GM15510 (cell line): ENCODE data around the gene SEC14L1.

Source experiments
- POLR2A ChIP-seq: IDR thresholded peaks from 3 replicates; pipeline ENCODE4 v1.6.1; 2011; ENCODE audit warnings: borderline replicate concordance; ENCODE audit not compliant: insufficient read length; ENCODE audit errors: extremely low read depth

Gene SEC14L1

GRCh38 chr17:77130525-77130924 is 10.2 kb upstream of the SEC14L1 start:
- no peak for TF ChIP-seq POLR2A

GRCh38 chr17:77131904-77132303 is 8.9 kb upstream of the SEC14L1 start:
- no peak for TF ChIP-seq POLR2A

- TF ChIP-seq POLR2A = no peak
These were observed 8.2 kb upstream of the SEC14L1 start for GRCh38 chr17:77132411-77133086.

- no peak for TF ChIP-seq POLR2A
These were observed 7.6 kb upstream of the SEC14L1 start for GRCh38 chr17:77133087-77133638.

- no peak for TF ChIP-seq POLR2A
These were observed 4.4 kb upstream of the SEC14L1 start for GRCh38 chr17:77136420-77136767.

GRCh38 chr17:77137111-77137510 is 3.7 kb upstream of the SEC14L1 start:
- TF ChIP-seq POLR2A = no peak

- peak; percentile 85 for TF ChIP-seq POLR2A
These were observed 447 bp upstream of the SEC14L1 start for GRCh38 chr17:77140166-77140877.

- no peak for TF ChIP-seq POLR2A
These were observed 1.2 kb downstream of the SEC14L1 start for GRCh38 chr17:77141846-77142449.

DNA sequence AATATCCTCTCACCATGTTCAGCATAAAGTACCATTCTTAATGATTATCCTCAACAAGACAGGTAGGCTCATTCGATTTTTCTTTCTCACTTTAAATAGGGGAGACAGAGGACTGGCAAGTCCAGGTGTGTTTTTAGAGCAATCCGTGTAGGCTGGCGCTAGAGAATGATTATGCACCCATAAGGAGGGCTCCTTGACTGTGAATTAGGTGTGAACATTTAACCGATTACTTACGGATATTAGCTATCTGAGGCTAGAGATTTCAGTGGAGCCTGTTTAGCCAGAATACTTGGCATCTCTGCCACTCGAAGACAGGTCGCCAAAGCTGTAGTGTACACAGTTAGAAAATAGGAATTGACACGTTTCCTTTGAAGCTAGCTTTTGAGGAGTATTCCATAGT is 1.9 kb downstream of the SEC14L1 start:
- no peak for TF ChIP-seq POLR2A

DNA sequence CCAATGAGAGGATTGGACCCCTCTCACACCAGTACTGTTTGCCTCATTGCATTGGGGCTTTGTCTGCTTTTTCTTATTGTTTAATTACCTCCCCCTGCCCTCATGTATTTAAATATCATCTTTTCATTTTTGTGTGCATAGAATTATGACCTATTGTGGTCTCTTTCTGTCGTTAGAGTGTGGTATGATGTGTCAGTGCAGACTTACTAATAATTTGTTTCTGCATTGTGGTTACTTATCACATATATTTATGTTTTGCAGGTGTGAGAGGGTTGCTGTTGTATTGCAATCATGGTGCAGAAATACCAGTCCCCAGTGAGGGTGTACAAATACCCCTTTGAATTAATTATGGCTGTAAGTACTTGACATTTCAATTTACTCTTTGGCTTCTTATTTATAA is 2.5 kb downstream of the SEC14L1 start:
- no peak for TF ChIP-seq POLR2A

GRCh38 chr17:77144227-77144626 is 3.5 kb downstream of the SEC14L1 start:
- TF ChIP-seq POLR2A = no peak

DNA sequence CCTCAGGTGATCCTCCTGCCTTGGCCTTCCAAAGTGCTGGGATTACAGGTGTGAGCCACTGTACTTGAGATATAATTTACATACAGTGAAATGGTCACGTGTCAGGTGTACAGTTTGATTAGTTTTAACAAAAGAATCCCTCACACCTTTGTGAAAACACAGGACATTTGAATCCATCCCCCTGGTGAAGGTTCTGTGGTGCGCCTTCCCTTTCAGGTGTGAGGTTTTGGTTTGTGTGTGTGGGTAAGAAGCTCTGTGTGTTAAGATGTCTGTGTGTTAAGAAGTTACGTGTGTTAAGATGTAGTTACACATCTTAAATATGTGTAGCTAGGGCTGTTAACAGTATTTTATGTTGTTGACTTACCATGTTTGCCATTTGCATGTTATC is 4.4 kb downstream of the SEC14L1 start:
- TF ChIP-seq POLR2A = no peak

- TF ChIP-seq POLR2A = no peak
These were observed 5.0 kb downstream of the SEC14L1 start for GRCh38 chr17:77145612-77146245.

DNA sequence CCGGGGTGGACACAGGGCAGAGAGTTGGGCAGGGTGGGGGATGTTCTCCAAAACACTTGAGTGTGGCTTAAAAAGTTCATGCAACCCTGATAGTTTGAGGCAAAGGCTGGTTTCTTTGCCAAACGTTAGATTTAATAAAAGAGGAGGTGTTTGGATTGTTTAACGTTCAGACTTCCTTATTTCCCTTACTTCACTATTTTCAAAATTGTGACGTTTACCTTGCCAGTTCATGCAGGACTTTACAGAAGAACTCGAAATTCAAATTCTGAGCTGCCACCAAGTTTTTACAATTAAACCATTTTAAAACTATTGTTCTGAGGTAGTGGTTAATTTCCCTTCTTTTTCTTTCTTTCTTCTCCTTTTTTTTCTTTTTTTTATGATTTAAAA is 5.5 kb downstream of the SEC14L1 start:
- TF ChIP-seq POLR2A = no peak

DNA sequence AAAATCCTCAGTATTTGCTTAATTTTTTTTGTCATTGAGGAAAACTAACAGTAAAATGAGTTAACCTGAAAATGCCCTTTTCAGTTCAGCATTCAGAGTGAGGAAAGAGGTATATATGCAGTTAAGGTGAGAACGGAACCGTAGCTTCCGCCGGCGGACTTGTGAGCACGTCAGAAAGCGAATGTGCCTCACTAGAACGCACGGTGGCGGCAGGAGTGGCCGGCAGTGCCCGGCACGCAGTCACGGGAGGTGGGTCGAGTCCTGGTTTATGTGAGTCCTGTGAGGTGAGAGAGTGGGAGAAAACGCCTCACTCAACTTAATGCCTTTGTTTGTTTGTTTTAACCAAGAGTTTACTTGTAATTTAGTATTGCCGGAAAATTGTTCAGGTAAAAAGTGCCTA is 6.1 kb downstream of the SEC14L1 start:
- no peak for TF ChIP-seq POLR2A
